Ectodermal cell (in vitro differentiated cells): Measurements from ENCODE around the gene RAD9B.
"Not testable (repeated sequence)": the region's sequence is repeated elsewhere in the genome, so short reads cannot be mapped to it uniquely, and the experiment has no call there.

Experiments used
- H3K27ac ChIP-seq: 2 replicates; pipeline ENCODE4 v1.7.0; 2013; ENCODE audit warnings: mild to moderate bottlenecking, low read depth, low read length; ENCODE audit not compliant: insufficient read depth, poor library complexity, severe bottlenecking
- H3K27me3 ChIP-seq: 2 replicates; pipeline ENCODE4 v1.7.0; 2013; ENCODE audit warnings: mild to moderate bottlenecking, low read length; ENCODE audit not compliant: insufficient read depth, control insufficient read depth, poor library complexity, severe bottlenecking
- H3K36me3 ChIP-seq: one replicate; pipeline ENCODE4 v1.7.0; 2013; ENCODE audit warnings: low read length; ENCODE audit not compliant: control insufficient read depth, insufficient read depth
- H3K4me1 ChIP-seq: one replicate; pipeline ENCODE4 v1.7.0; 2013; ENCODE audit warnings: low read length; ENCODE audit not compliant: control insufficient read depth, insufficient read depth
- H3K4me3 ChIP-seq: 2 replicates; pipeline ENCODE4 v1.7.0; 2013; ENCODE audit warnings: low read depth, low read length, control low read depth; ENCODE audit not compliant: insufficient read depth
- H3K9me3 ChIP-seq: 2 replicates; pipeline ENCODE4 v1.7.0; 2013; ENCODE audit warnings: mild to moderate bottlenecking, low read length, moderate library complexity; ENCODE audit not compliant: control insufficient read depth
- WGBS, 2 experiments: methylation state at CpG; one replicate each; pipeline ENCODE4 v1.1.7; 2013; ENCODE audit warnings: missing lambda C conversion rate in 2 of 2; 5-methylcytosine and 5-hydroxymethylcytosine counted together

Gene RAD9B

DNA sequence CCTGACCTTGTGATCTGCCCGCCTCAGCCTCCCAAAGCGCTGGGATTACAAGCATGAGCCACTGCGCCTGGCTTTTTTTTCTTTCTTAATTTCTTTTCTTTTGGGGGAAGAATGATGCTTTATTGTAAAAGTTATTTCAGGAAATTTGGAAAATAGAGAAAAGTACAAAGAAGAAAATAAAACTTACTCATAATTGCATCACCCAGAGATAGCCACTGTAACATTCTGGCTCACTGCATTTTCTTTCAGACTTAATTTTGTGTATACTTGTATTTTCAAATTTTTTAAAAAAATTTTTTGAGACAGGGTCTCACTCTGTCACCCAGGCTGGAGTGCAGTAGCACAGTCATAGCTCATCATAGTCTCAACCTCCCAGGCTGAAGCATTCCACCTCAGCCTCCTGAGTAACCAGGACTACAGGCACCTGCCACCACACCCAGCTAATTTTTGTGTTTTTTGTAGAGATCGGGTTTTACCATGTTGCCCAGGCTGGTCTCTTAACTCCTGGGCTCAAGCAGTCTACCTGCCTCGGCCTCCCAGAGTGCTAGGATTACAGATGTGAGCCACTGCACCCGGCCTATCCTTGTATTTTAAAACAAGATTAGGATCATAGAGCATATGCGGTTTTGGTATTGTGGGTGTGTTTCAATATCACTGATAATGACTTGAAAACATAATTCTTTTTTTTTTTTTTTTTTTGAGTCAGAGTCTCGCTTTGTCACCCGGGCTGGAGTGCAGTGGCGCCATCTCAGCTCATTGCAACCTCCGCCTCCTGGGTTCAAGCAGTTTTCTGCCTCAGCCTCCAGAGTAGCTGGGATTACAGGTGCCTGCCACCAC lies 19.0 kb downstream of the RAD9B start:
- not testable (repeated sequence) for H3K27me3 ChIP-seq, H3K9me3 ChIP-seq, H3K36me3 ChIP-seq, H3K4me1 ChIP-seq, H3K27ac ChIP-seq, H3K4me3 ChIP-seq
- 93 to 95% methylated on average over 11 of the region's 11 CpGs for WGBS, 2 experiments

DNA sequence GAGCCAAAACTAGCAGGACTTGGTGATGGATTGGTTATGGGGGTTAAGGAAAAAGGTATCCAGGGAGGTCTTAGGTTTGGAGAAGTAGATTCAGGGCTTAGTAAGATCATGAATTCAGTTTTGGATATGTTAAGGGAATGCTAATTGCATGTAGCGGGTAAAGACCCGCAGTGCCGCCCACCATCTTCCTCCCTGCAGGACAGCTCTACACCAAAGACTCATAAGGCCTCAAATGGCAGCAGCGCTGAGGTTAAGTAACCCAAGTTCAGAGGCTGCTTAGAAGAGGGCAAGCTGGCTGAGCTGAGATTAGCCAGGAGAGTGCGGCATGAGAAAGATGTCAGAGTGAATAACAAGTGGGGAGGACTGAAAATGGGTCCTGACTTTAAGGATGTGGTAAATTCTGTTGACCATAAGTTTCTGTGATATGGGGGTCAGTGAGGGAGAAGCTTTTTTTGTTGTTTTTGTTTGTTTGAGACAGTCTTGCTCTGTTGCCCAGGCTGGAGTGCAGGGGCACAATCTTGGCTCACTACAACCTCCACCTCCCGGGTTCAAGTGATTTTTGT lies 26.2 kb downstream of the RAD9B start:
- WGBS, 2 experiments: 92 to 96% methylated on average over 6 of the region's 6 CpGs
- no peaks in the 10 kb centered on the region for H3K4me1 ChIP-seq
- no peak overlapping the region for H3K27ac ChIP-seq
- H3K27me3 ChIP-seq: no peaks in the 10 kb centered on the region
- H3K9me3 ChIP-seq: no peaks in the 10 kb centered on the region
- H3K36me3 ChIP-seq: no peaks in the 10 kb centered on the region
- no peak overlapping the region for H3K4me3 ChIP-seq

DNA sequence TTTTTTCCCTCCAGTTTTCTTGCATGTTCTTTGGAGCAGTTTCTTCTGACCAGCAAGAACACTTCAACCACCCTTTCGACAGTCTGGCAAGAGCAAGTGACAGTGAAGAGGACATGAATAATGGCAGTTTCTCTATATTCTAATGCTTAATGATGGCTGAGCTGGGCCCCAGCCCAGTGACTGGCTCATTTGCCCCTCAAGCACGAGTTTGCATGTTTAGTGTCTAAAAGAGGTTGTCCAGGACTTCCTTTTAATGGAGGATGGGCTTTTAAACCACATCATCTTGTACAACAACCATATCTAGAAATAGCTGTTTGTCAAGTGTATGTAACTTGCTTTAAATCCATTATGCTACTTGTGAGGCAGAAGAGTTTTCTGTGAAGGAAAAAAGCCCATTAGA lies 28.4 kb downstream of the RAD9B start:
- no peaks in the 10 kb centered on the region for H3K9me3 ChIP-seq
- no peaks in the 10 kb centered on the region for H3K4me1 ChIP-seq
- no peak overlapping the region for H3K4me3 ChIP-seq
- whole genome bisulfite sequencing, 2 experiments: 93 to 100% methylated on average over 2 of the region's 2 CpGs
- H3K27me3 ChIP-seq: no peaks in the 10 kb centered on the region
- H3K36me3 ChIP-seq: no peaks in the 10 kb centered on the region
- H3K27ac ChIP-seq: no peak overlapping the region

DNA sequence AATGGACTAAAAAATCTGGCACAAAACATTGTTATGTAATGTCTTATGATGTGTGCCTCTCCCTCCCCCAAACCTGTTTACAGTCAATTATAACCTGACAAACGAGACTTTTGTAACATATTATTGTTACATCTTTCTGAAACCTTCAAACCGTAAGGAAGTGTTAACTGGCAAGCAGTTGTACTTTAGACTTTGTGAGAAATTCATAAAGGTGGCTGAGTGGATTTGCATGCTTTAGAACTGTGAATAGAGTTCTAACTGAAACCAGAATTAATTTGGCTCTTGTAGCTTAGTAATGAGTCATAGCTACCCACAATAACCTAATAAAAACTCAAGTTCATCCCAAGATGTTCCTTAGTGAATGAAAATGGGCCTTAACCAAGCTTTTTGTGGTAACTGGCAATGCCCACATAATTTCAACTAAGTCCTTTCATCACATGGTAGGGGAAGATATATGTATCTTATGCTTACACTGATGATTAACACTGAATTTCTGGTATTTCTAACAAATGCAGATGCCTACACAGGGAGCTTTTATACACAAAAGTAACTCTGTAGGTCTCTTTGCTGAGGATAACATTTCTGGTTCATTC lies 29.7 kb downstream of the RAD9B start:
- no peak overlapping the region for H3K4me3 ChIP-seq
- no peaks in the 10 kb centered on the region for H3K9me3 ChIP-seq
- H3K27me3 ChIP-seq: no peaks in the 10 kb centered on the region
- H3K36me3 ChIP-seq: no peaks in the 10 kb centered on the region
- 92 to 100% methylated on average over 1 to 2 of the region's 2 CpGs for WGBS, 2 experiments
- H3K4me1 ChIP-seq: no peaks in the 10 kb centered on the region
- H3K27ac ChIP-seq: no peak overlapping the region

DNA sequence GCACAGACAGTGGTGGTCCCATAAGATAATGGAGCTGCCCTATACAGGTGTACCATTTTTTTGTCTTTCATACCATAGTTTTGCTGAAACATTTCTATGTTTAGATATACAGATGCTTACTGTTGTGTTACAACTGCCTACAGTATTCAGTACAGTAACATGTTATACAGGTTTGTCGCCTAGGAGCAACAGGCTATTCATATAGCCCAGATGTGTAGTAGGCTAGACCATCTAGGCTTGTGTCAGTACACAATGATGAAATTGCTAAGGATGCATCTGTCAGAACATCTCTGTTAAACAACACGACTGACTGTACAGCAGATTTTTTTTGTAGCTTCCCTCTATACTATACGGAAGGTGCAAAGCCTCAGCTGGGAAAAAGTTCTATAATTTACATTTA lies 30.5 kb downstream of the RAD9B start:
- Histone ChIP-seq H3K9me3 (no peaks in the 10 kb centered on the region), H3K4me3 (no peak overlapping the region), H3K27ac (no peak overlapping the region), H3K36me3 (no peaks in the 10 kb centered on the region), H3K4me1 (no peaks in the 10 kb centered on the region), H3K27me3 (no peaks in the 10 kb centered on the region)
- WGBS, 2 experiments: 96 to 97% methylated on average over 3 of the region's 3 CpGs

DNA sequence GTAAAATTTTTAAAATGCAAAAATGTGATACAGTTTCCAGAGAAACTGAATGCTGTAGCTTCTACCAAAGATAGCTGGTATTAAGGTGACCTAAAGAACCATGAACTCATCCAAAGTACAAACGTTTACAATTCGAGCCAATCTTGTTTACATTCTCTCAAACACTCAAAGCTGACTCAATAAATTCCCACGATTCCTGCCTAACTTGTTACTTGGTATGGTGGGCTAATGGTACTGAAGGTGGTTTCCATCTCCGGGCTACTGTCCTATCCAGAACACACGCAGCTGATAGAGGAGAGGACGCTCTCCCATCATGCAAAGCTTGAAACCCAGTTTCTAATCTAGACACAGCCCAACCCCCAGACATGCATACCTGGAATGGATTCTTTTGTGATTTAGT lies 31.5 kb downstream of the RAD9B start:
- Histone ChIP-seq H3K36me3 (no peaks in the 10 kb centered on the region), H3K9me3 (no peaks in the 10 kb centered on the region), H3K27ac (no peak overlapping the region), H3K4me3 (no peak overlapping the region), H3K4me1 (no peaks in the 10 kb centered on the region), H3K27me3 (no peaks in the 10 kb centered on the region)
- WGBS, 2 experiments: 93 to 94% methylated on average over 6 of the region's 6 CpGs

DNA sequence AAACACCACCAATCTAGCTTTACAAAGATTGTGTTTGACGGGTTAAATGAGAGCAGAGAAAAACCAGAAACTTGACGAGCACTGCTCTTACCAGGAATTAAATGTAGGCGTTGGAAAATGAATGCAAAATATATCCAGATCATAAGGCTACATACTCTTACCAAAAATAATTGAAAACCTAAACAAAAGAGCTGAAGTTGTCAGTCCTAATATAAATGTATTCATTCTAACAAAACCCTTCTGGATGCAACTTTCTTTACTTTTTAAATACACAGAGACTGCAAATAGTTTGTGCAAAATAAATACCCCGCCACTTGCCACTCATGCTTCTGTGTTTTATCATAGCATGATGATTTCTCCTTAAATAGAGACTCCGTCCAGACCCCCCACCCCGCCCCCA lies 32.7 kb downstream of the RAD9B start:
- Histone ChIP-seq H3K4me1 (no peaks in the 10 kb centered on the region), H3K27ac (no peak overlapping the region), H3K27me3 (no peaks in the 10 kb centered on the region), H3K9me3 (no peaks in the 10 kb centered on the region), H3K36me3 (no peaks in the 10 kb centered on the region), H3K4me3 (no peak overlapping the region)
- 90 to 93% methylated on average over 1 to 6 of the region's 6 CpGs for WGBS, 2 experiments

DNA sequence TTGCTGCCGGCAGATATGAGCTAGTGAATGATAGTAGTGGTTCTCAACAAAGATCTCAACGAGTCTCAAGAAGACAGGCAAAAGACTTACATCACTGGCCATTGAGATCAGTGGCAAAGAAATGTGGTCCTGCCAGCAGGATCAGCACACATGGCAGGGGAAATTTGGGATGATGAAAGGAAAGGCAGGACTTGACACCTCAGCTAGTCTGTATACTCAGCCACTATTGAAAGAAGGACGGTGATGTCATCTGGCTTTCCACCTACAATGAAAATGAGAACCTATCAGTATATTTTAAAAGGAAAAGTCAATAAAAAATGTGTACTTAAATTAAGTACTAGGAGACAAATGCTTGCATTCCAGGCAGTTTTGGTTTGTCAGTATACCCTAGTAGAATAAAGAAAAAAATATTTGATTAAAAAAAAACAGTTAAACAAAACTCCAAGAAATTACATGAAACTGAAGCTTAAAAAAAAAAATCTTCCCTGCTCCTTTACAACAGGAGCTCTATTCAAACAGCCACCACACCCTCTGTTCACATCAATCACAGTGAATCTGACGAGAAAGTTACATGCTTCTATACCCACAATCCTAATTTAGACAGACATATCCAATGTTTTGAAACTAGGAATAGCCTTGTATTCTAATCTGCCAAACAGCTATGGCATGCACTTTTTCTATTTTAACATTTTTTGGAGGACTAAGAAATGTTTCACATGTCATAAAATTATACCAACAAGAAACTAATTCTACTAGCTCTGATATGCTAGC lies 34.9 kb downstream of the RAD9B start:
- WGBS, 2 experiments: 87 to 97% methylated on average over 4 of the region's 4 CpGs
- Histone ChIP-seq H3K36me3 (no peaks in the 10 kb centered on the region), H3K4me3 (no peak overlapping the region), H3K9me3 (no peaks in the 10 kb centered on the region), H3K27ac (no peak overlapping the region), H3K4me1 (no peaks in the 10 kb centered on the region), H3K27me3 (no peaks in the 10 kb centered on the region)

DNA sequence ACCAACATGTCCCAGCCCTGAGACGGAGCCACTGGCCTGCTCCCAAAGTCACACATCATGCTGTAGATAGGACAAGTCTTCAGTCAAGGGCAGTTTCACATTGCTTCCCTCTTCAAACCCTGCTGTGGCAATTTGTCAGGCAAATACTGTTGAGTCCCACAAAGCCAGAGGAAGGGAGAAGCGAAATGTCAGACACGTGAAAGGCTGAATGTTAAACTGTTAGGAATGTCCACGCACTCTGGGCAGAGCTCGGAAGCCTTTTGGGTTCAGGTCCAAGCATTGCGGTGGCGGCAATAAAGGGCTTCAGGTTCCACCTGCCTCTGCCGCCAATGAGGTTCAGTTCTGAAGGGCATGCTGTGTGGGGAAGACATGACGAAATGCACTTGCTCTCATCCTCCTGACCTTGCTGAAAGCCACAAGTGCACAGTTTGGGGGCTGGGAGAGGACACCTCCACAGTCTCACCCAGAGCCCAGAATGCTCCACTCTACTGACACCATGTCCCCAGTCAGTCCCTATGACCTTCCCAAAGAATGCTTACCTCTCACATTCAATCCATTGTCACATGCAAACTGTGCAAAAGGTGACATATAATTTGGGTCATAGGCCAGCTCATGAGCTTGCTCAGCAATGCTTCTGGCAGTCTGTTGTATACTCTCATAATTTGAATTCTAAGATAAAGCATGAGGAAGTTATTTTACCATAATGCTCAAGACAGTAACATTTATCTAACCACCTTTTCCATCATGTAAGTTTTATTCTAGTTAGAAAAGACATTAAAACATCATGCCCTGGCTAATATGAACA lies 35.7 kb downstream of the RAD9B start:
- 94 to 97% methylated on average over 9 of the region's 9 CpGs for WGBS, 2 experiments
- no peaks in the 10 kb centered on the region for H3K27me3 ChIP-seq
- no peaks in the 10 kb centered on the region for H3K36me3 ChIP-seq
- no peaks in the 10 kb centered on the region for H3K9me3 ChIP-seq
- H3K27ac ChIP-seq: no peak overlapping the region
- no peaks in the 10 kb centered on the region for H3K4me1 ChIP-seq
- H3K4me3 ChIP-seq: no peak overlapping the region
